Activated CD4-positive, alpha-beta T cell treated with anti-CD3 and anti-CD28 coated beads for 36 hours (primary cell): Measurements from ENCODE around the gene DRC3. TPM values are rescaled to one million over a fixed set of nuclear protein-coding genes. Genes with fewer than 3 reads are reported as not detected.

Source experiments
- ATAC-seq: fragments of 200-7000 bp; cut with Tn5 transposase; one replicate; pipeline ENCODE4 v1.10.0; 2021; ENCODE audit warnings: mild to moderate bottlenecking, moderate library complexity
- CTCF ChIA-PET: fragments of 350-600 bp; sonication (Branson Sonifier 250); formaldehyde crosslinking; loops from one replicate; lab custom pipeline; 2021; ENCODE audit warnings: antibody characterized with exemption; lab: Charles Lee
- POLR2A ChIA-PET: fragments of 350-600 bp; sonication (Branson Sonifier 250); formaldehyde crosslinking; loops from one replicate; lab custom pipeline; 2021; ENCODE audit warnings: antibody characterized with exemption, inconsistent platforms; lab: Charles Lee
- DNase-seq: peaks from one replicate; pipeline ENCODE4 v3.0.0-alpha.2; 2020
- H3K27ac Mint-ChIP-seq: one replicate; pipeline ENCODE4 v1.8.0; 2021; ENCODE audit warnings: mixed read lengths
- H3K27me3 Mint-ChIP-seq: one replicate; pipeline ENCODE4 v1.8.0; 2021; ENCODE audit warnings: mixed read lengths
- H3K36me3 Mint-ChIP-seq: one replicate; pipeline ENCODE4 v1.8.0; 2021; ENCODE audit warnings: low read depth, mixed read lengths
- H3K4me1 Mint-ChIP-seq: one replicate; pipeline ENCODE4 v1.8.0; 2021; ENCODE audit warnings: mixed read lengths
- H3K4me3 Mint-ChIP-seq: one replicate; pipeline ENCODE4 v1.8.0; 2021; ENCODE audit warnings: mild to moderate bottlenecking, moderate library complexity, mixed read lengths
- H3K9me3 Mint-ChIP-seq: one replicate; pipeline ENCODE4 v1.8.0; 2021; ENCODE audit warnings: low read depth, mixed read lengths
- intact Hi-C, 2 experiments: fragments of 100-400 bp; cut with DNase I in 1 of 2; cut with micrococcal nuclease in 1 of 2; formaldehyde crosslinking; loops; one replicate each; pipeline versions ENCODE4 v1.14.2 to v1.15.1; 2022 to 2024; cut with DNase I, micrococcal nuclease
- total RNA-seq, 2 experiments: library from RNA; stranded (reverse); gene quantifications; one replicate each; pipeline ENCODE4 v1.2.3, GENCODE V29; 2021

Gene DRC3
- total RNA-seq, 2 experiments from 2014 or later = 0.11 to 0.18 TPM

DNA sequence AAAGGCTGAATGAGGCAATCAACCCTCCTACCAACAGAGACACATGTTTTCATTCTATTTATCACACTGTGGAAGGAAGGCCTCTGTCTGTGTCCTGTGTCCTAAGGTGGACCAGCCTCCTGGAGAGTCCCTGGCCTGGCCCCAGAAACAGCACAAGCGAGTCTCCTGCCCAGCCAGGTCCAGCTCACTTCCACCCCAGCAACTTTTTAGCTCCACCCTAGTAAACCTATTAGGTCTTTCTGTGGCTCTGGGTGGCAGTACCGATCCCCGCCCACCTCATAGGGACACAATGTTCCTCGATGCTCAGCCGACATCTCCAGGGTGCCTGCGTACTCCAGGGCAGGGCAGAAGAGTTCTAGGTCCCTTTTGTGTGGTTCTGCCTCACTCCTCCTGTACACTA, 10.7 kb downstream of the DRC3 start:
- intact Hi-C loops = no loop called here
- Mint-ChIP-seq H3K4me1 (no peaks in the 10 kb centered on the region), H3K27ac (no peak overlapping the region), H3K4me3 (no peak overlapping the region), H3K36me3 (no peaks in the 10 kb centered on the region), H3K9me3 (no peaks in the 10 kb centered on the region), H3K27me3 (no peaks in the 10 kb centered on the region)
- CTCF ChIA-PET = interaction anchor here (0.7 to 3.1 kb wide), 3 partner anchors 43 to 93 kb away, joined by 3 to 12 read pairs (median 3); no protein-coding TSS in a partner anchor
- no peak for DNase-seq
- POLR2A ChIA-PET = no interaction called here
- ATAC-seq = no peak

DNA sequence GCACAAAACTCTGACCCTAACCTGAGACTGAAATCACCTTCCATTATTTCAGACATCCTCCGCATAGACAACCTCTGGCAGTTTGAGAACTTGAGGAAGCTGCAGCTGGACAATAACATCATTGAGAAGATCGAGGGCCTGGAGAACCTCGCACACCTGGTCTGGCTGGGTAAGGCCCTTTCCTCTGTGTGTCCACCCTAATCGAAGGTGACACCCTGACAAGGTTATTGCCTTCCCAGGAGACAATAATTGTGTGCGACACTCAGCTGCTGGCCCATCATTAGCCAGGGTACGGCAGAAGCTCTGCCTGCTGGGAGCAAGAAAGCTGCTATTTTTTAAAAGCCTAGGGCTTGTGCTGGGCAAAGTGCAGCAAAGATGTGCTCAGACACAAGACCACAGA, 11.1 kb downstream of the DRC3 start:
- no peak overlapping the region for H3K4me3 Mint-ChIP-seq
- no peaks in the 10 kb centered on the region for H3K9me3 Mint-ChIP-seq
- DNase-seq (no peak), ATAC-seq (no peak)
- ChIA-PET POLR2A (no interaction called here), CTCF (interaction anchor here (0.7 to 3.1 kb wide), 3 partner anchors 43 to 93 kb away, joined by 3 to 12 read pairs (median 3); no protein-coding TSS in a partner anchor)
- no peaks in the 10 kb centered on the region for H3K4me1 Mint-ChIP-seq
- no peak overlapping the region for H3K27ac Mint-ChIP-seq
- H3K36me3 Mint-ChIP-seq = no peaks in the 10 kb centered on the region
- intact Hi-C loops = no loop called here
- H3K27me3 Mint-ChIP-seq = no peaks in the 10 kb centered on the region

GRCh38 chr17:17985153-17985552, 12.5 kb downstream of the DRC3 start:
- Mint-ChIP-seq H3K4me3 (no peak overlapping the region), H3K9me3 (no peaks in the 10 kb centered on the region), H3K36me3 (no peaks in the 10 kb centered on the region), H3K27me3 (no peaks in the 10 kb centered on the region), H3K4me1 (no peaks in the 10 kb centered on the region), H3K27ac (no peak overlapping the region)
- intact Hi-C loops = loop anchor here in 1 of 2 experiments (1.0 kb wide), 1 partner anchor 48 kb away; no protein-coding TSS in a partner anchor
- ATAC-seq = no peak
- ChIA-PET POLR2A (no interaction called here), CTCF (interaction anchor here (0.6 to 3.1 kb wide), 4 partner anchors 12 to 158 kb away, joined by 3 to 12 read pairs (median 4); partner anchors contain the start of genes DRC3 and TOM1L2)
- no peak for DNase-seq

GRCh38 chr17:17985555-17985954, 12.9 kb downstream of the DRC3 start:
- CTCF ChIA-PET = interaction anchor here (1.2 to 3.1 kb wide), 5 partner anchors 13 to 50 kb away, joined by 3 to 12 read pairs (median 5); partner anchors contain the start of genes DRC3 and TOM1L2
- Mint-ChIP-seq H3K9me3 (no peaks in the 10 kb centered on the region), H3K36me3 (no peaks in the 10 kb centered on the region), H3K27ac (no peak overlapping the region), H3K27me3 (no peaks in the 10 kb centered on the region), H3K4me1 (no peaks in the 10 kb centered on the region), H3K4me3 (no peak overlapping the region)
- POLR2A ChIA-PET = no interaction called here
- DNase-seq (peak; percentile 20), ATAC-seq (no peak)
- intact Hi-C loops = loop anchor here in 1 of 2 experiments (1.0 kb wide), 1 partner anchor 48 kb away; no protein-coding TSS in a partner anchor

- ATAC-seq (no peak), DNase-seq (no peak)
- Mint-ChIP-seq H3K9me3 (no peaks in the 10 kb centered on the region), H3K36me3 (no peaks in the 10 kb centered on the region), H3K27ac (no peak overlapping the region), H3K4me3 (no peak overlapping the region), H3K27me3 (no peaks in the 10 kb centered on the region), H3K4me1 (no peaks in the 10 kb centered on the region)
- intact Hi-C loops = no loop called here
- ChIA-PET CTCF (interaction anchor here (0.6 to 1.8 kb wide), 3 partner anchors 47 to 54 kb away, joined by 3 to 5 read pairs (median 4); no protein-coding TSS in a partner anchor), POLR2A (interaction anchor here (0.6 kb wide), 1 partner anchor 20 kb away, joined by 5 read pairs; no protein-coding TSS in a partner anchor)
These were observed 14.7 kb downstream of the DRC3 start for GRCh38 chr17:17987187-17987896.

GRCh38 chr17:17987901-17988300, 15.2 kb downstream of the DRC3 start:
- intact Hi-C loops = no loop called here
- no peaks in the 10 kb centered on the region for H3K27me3 Mint-ChIP-seq
- ATAC-seq = no peak
- no peaks in the 10 kb centered on the region for H3K36me3 Mint-ChIP-seq
- no peak overlapping the region for H3K4me3 Mint-ChIP-seq
- no peak overlapping the region for H3K27ac Mint-ChIP-seq
- no peaks in the 10 kb centered on the region for H3K4me1 Mint-ChIP-seq
- ChIA-PET POLR2A (no interaction called here), CTCF (interaction anchor here (1.8 kb wide), 1 partner anchor 46 kb away, joined by 5 read pairs; no protein-coding TSS in a partner anchor)
- no peak for DNase-seq
- H3K9me3 Mint-ChIP-seq = no peaks in the 10 kb centered on the region

DNA sequence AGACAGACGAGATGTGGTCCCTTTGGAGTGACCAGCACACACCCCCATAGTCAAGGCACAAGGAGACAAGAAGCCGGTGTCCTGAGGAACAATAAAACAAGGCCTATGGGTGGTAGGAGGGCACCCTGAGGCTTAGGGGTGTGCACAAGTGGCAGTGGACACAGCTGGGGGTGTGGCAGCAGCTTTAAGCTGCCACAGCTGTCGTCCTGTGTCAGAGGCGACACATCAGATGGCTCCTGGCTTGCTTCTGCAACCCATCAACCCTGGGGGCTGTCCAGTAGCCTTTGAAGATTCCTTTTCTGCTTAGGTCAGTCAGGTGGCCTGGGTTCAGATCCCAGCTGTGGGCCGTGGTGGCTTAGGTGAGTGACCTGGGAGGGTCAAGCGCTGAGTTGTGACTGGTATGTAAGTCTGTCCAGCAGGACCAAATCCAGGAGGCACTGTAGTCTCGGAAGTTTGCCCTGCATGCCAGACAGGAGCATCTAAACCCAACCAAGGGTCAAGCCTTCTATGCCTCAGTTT, 15.8 kb downstream of the DRC3 start:
- intact Hi-C loops = no loop called here
- ChIA-PET CTCF (interaction anchor here (1.8 kb wide), 1 partner anchor 45 kb away, joined by 5 read pairs; no protein-coding TSS in a partner anchor), POLR2A (no interaction called here)
- no peaks in the 10 kb centered on the region for H3K36me3 Mint-ChIP-seq
- ATAC-seq (no peak), DNase-seq (no peak)
- H3K4me1 Mint-ChIP-seq = no peaks in the 10 kb centered on the region
- no peaks in the 10 kb centered on the region for H3K9me3 Mint-ChIP-seq
- H3K4me3 Mint-ChIP-seq = no peak overlapping the region
- no peak overlapping the region for H3K27ac Mint-ChIP-seq
- H3K27me3 Mint-ChIP-seq = no peaks in the 10 kb centered on the region

DNA sequence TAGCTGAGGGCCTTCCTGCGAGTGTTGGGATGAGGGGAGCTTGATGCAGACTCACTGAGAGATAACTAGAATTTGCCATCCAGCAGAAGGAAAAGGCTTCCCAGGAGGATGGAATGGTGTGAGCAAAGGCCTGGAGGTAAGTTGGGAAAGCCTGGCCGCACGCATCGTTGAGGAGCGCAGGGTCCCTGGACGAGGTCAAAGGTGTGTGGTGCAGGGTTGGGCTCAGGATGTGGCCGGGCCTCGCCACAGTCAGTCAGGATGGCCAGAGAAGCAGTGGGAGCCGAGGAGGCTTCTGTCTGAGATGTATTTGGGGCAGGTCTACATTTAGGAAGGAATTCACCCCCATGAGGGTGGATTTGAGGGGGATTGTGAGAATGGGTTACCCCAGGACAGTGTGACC, 16.4 kb downstream of the DRC3 start:
- Mint-ChIP-seq H3K27ac (no peak overlapping the region), H3K36me3 (no peaks in the 10 kb centered on the region), H3K4me1 (no peaks in the 10 kb centered on the region), H3K4me3 (no peak overlapping the region), H3K27me3 (no peaks in the 10 kb centered on the region), H3K9me3 (no peaks in the 10 kb centered on the region)
- ChIA-PET CTCF (interaction anchor here (1.0 to 1.8 kb wide), 2 partner anchors 34 to 45 kb away, joined by 3 to 5 read pairs; no protein-coding TSS in a partner anchor), POLR2A (no interaction called here)
- no peak for ATAC-seq
- intact Hi-C loops = no loop called here
- DNase-seq = no peak

- Mint-ChIP-seq H3K4me1 (no peaks in the 10 kb centered on the region), H3K36me3 (no peaks in the 10 kb centered on the region), H3K4me3 (no peak overlapping the region), H3K27me3 (no peaks in the 10 kb centered on the region), H3K27ac (no peak overlapping the region), H3K9me3 (no peaks in the 10 kb centered on the region)
- CTCF ChIA-PET = interaction anchor here (1.0 to 1.8 kb wide), 2 partner anchors 33 to 44 kb away, joined by 3 to 5 read pairs; no protein-coding TSS in a partner anchor
- no peak for DNase-seq
- ATAC-seq = no peak
- POLR2A ChIA-PET = no interaction called here
- intact Hi-C loops = no loop called here
These were observed 17.0 kb downstream of the DRC3 start for GRCh38 chr17:17989618-17990017.

DNA sequence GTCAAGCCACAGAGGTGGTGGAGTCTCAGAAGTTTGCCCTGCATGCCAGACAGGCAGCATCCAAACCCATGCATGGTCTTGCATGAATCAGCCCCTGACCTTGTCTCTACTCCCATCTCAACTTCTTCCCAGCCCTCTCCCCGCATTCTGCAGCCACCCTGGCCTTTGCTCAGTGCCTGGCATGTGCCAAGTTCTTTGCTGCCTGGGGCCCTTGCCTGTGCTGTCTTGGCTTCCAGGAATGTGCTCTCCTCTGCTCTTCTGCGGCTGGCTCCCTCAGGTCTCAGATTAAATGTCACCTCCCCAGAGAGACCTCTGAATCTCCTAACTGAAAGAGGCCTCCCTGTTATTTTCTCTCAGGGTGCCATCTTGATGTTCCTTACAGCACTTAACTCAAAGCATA, 17.6 kb downstream of the DRC3 start:
- no peak overlapping the region for H3K27ac Mint-ChIP-seq
- H3K4me1 Mint-ChIP-seq = no peaks in the 10 kb centered on the region
- ATAC-seq (no peak), DNase-seq (no peak)
- CTCF ChIA-PET = interaction anchor here (1.0 kb wide), 1 partner anchor 32 kb away, joined by 3 read pairs; no protein-coding TSS in a partner anchor
- no peaks in the 10 kb centered on the region for H3K36me3 Mint-ChIP-seq
- intact Hi-C loops = no loop called here
- H3K27me3 Mint-ChIP-seq = no peaks in the 10 kb centered on the region
- POLR2A ChIA-PET = no interaction called here
- H3K4me3 Mint-ChIP-seq = no peak overlapping the region
- H3K9me3 Mint-ChIP-seq = no peaks in the 10 kb centered on the region

- intact Hi-C loops = no loop called here
- POLR2A ChIA-PET = no interaction called here
- no peaks in the 10 kb centered on the region for H3K4me1 Mint-ChIP-seq
- no peaks in the 10 kb centered on the region for H3K9me3 Mint-ChIP-seq
- ATAC-seq (no peak), DNase-seq (no peak)
- H3K36me3 Mint-ChIP-seq = no peaks in the 10 kb centered on the region
- CTCF ChIA-PET = interaction anchor here (0.7 to 1.4 kb wide), 4 partner anchors 35 to 74 kb away, joined by 3 to 5 read pairs (median 3); no protein-coding TSS in a partner anchor
- H3K4me3 Mint-ChIP-seq = no peak overlapping the region
- H3K27ac Mint-ChIP-seq = no peak overlapping the region
- H3K27me3 Mint-ChIP-seq = no peaks in the 10 kb centered on the region
These were observed 20.7 kb downstream of the DRC3 start for GRCh38 chr17:17993366-17993765.
